H9 (cell line): ENCODE results near the gene AMBRA1. TPM values are rescaled to one million over a fixed set of nuclear protein-coding genes. Genes with fewer than 3 reads are reported as not detected.

Experiments used
- DNase-seq: peaks from one replicate; pipeline ENCODE4 v3.0.0-alpha.2; 2017
- H2AFZ ChIP-seq: one replicate; pipeline ENCODE4 v1.6.1; 2013; ENCODE audit warnings: mild to moderate bottlenecking, low read length, control low read depth, moderate library complexity
- H2AK5ac ChIP-seq: 2 replicates; pipeline ENCODE4 v1.6.1; 2013; ENCODE audit warnings: low read length, control low read depth, mixed read lengths; ENCODE audit not compliant: insufficient read length
- H2BK120ac ChIP-seq: one replicate; pipeline ENCODE4 v1.6.1; 2013; ENCODE audit warnings: low read depth, mild to moderate bottlenecking, low read length, control low read depth, inconsistent platforms; ENCODE audit not compliant: poor library complexity, severe bottlenecking
- H2BK12ac ChIP-seq: 2 replicates; pipeline ENCODE4 v1.6.1; 2013; ENCODE audit warnings: low read length, control low read depth, mixed read lengths, low read depth; ENCODE audit not compliant: insufficient read length
- H2BK15ac ChIP-seq: 2 replicates; pipeline ENCODE4 v1.6.1; 2013; ENCODE audit warnings: low read depth, low read length, control low read depth
- H2BK20ac ChIP-seq: one replicate; pipeline ENCODE4 v1.6.1; 2013; ENCODE audit warnings: low read depth, mild to moderate bottlenecking, low read length, control low read depth, inconsistent platforms; ENCODE audit not compliant: poor library complexity, severe bottlenecking
- H2BK5ac ChIP-seq: 2 replicates; pipeline ENCODE4 v1.6.1; 2013; ENCODE audit warnings: low read length, control low read depth, mixed read lengths; ENCODE audit not compliant: insufficient read length
- H3K14ac ChIP-seq: 2 replicates; pipeline ENCODE4 v1.6.1; 2013; ENCODE audit warnings: low read length, control low read depth; ENCODE audit not compliant: insufficient read depth
- H3K18ac ChIP-seq: 2 replicates; pipeline ENCODE4 v1.6.1; 2013; ENCODE audit warnings: low read depth, mild to moderate bottlenecking, mixed read lengths, low read length, control low read depth; ENCODE audit not compliant: insufficient read length
- H3K23ac ChIP-seq: 2 replicates; pipeline ENCODE4 v1.6.1; 2013; ENCODE audit warnings: low read length, control low read depth, mixed read lengths, low read depth; ENCODE audit not compliant: insufficient read length
- H3K23me2 ChIP-seq: 2 replicates; pipeline ENCODE4 v1.6.1; 2013; ENCODE audit warnings: low read depth, mild to moderate bottlenecking, mixed read lengths, low read length, control low read depth; ENCODE audit not compliant: insufficient read length, poor library complexity, severe bottlenecking
- H3K27ac ChIP-seq: 2 replicates; pipeline ENCODE4 v1.5.1; 2013; ENCODE audit warnings: low read length, control low read depth, mixed read lengths, low read depth; ENCODE audit not compliant: insufficient read length
- H3K27me3 ChIP-seq: 2 replicates; pipeline ENCODE4 v1.6.1; 2013; ENCODE audit warnings: low read length, control low read depth, inconsistent platforms; ENCODE audit not compliant: insufficient read depth
- H3K4ac ChIP-seq: 2 replicates; pipeline ENCODE4 v1.6.1; 2013; ENCODE audit warnings: low read depth, mild to moderate bottlenecking, control low read depth, inconsistent platforms, low read length, moderate library complexity
- H3K4me1 ChIP-seq: 2 replicates; pipeline ENCODE4 v1.6.1; 2013; ENCODE audit warnings: low read length, control low read depth, inconsistent platforms; ENCODE audit not compliant: insufficient read depth
- H3K4me2 ChIP-seq: 2 replicates; pipeline ENCODE4 v1.6.1; 2013; ENCODE audit warnings: low read length, control low read depth, mixed read lengths; ENCODE audit not compliant: insufficient read length, insufficient read depth
- H3K56ac ChIP-seq: 2 replicates; pipeline ENCODE4 v1.6.1; 2013; ENCODE audit warnings: low read depth, mild to moderate bottlenecking, mixed read lengths, low read length, control low read depth; ENCODE audit not compliant: insufficient read length
- H3K79me1 ChIP-seq: 2 replicates; pipeline ENCODE4 v1.6.1; 2013; ENCODE audit warnings: low read depth, mild to moderate bottlenecking, moderate library complexity, low read length, control low read depth, inconsistent platforms; ENCODE audit not compliant: insufficient read depth, poor library complexity, severe bottlenecking
- H3K79me2 ChIP-seq: 2 replicates; pipeline ENCODE4 v1.6.1; 2013; ENCODE audit warnings: low read length, control low read depth, inconsistent platforms; ENCODE audit not compliant: insufficient read depth
- H3K9ac ChIP-seq: 2 replicates; pipeline ENCODE4 v1.6.1; 2013; ENCODE audit warnings: low read length, control low read depth, mixed read lengths; ENCODE audit not compliant: insufficient read length; ENCODE audit errors: extremely low read depth
- H3K9me3 ChIP-seq: one replicate; pipeline ENCODE4 v1.6.1; 2013; ENCODE audit warnings: low read depth, low read length, inconsistent platforms; ENCODE audit not compliant: control insufficient read depth
- H3T11ph ChIP-seq: one replicate; pipeline ENCODE4 v1.6.1; 2013; ENCODE audit warnings: mild to moderate bottlenecking, low read length, control low read depth, inconsistent platforms
- H4K20me1 ChIP-seq: one replicate; pipeline ENCODE4 v1.6.1; 2013; ENCODE audit not compliant: control insufficient read depth, insufficient read length, insufficient read depth
- H4K5ac ChIP-seq: 2 replicates; pipeline ENCODE4 v1.6.1; 2013; ENCODE audit warnings: low read depth, mild to moderate bottlenecking, mixed read lengths, low read length, control low read depth; ENCODE audit not compliant: insufficient read length
- H4K8ac ChIP-seq: replicated peaks from 2 replicates; pipeline ENCODE4 v1.6.1; 2013; ENCODE audit warnings: low read length, control low read depth, mixed read lengths, low read depth; ENCODE audit not compliant: insufficient read length
- H4K91ac ChIP-seq: 2 replicates; pipeline ENCODE4 v1.6.1; 2013; ENCODE audit warnings: low read depth, mild to moderate bottlenecking, moderate library complexity, mixed read lengths, low read length, control low read depth; ENCODE audit not compliant: insufficient read length
- H3K27ac Mint-ChIP-seq, 3 experiments: 2 replicates in 2 of 3; 3 replicates in 1 of 3; pipeline ENCODE4 v1.8.0; 2020 to 2021; ENCODE audit warnings: mixed read lengths in 3 of 3, mild to moderate bottlenecking in 1 of 3, moderate library complexity in 1 of 3
- H3K27me3 Mint-ChIP-seq: 2 replicates; pipeline ENCODE4 v1.8.0; 2021; ENCODE audit warnings: low read depth, mild to moderate bottlenecking, moderate library complexity, mixed read lengths
- H3K36me3 Mint-ChIP-seq, 3 experiments: 2 replicates in 2 of 3; 3 replicates in 1 of 3; pipeline ENCODE4 v1.8.0; 2020 to 2021; ENCODE audit warnings: low read depth in 3 of 3, mixed read lengths in 3 of 3; ENCODE audit not compliant: insufficient read depth in 1 of 3
- H3K4me1 Mint-ChIP-seq, 2 experiments: 2 replicates each; pipeline ENCODE4 v1.8.0; 2020; ENCODE audit warnings: mixed read lengths in 2 of 2
- H3K4me3 Mint-ChIP-seq, 2 experiments: 2 replicates in 1 of 2; 3 replicates in 1 of 2; pipeline ENCODE4 v1.8.0; 2020 to 2021; ENCODE audit warnings: mild to moderate bottlenecking in 2 of 2, mixed read lengths in 2 of 2, moderate library complexity in 1 of 2
- H3K9me3 Mint-ChIP-seq, 2 experiments: 2 replicates in 1 of 2; 3 replicates in 1 of 2; pipeline ENCODE4 v1.8.0; 2020; ENCODE audit warnings: mild to moderate bottlenecking in 2 of 2, mixed read lengths in 2 of 2, moderate library complexity in 1 of 2
- WGBS: extraction: QIAGEN DNeasy Blood & Tissue Kit; methylation state at CpG from one replicate; pipeline ENCODE4 v1.1.7; 2013; ENCODE audit warnings: missing lambda C conversion rate, low lambda C conversion rate, mixed read lengths; ENCODE audit not compliant: insufficient read length; ENCODE audit errors: extremely low coverage; 5-methylcytosine and 5-hydroxymethylcytosine counted together
- total RNA-seq: library from RNA; stranded (reverse); gene quantifications from 2 replicates; pipeline ENCODE4 v1.2.1, GENCODE V29; 2021
- TF ChIP-seq, protein P1 (sequence below): fragments of 200-600 bp; sonication (generic); conservative IDR thresholded peaks from 3 replicates; pipeline ENCODE4 v1.8.0; 2021; ENCODE audit warnings: antibody characterized with exemption, mild to moderate bottlenecking

Gene AMBRA1
- total RNA-seq, 1 experiment from 2014 or later = 37.5 TPM

GRCh38 chr11:46393759-46394158 lies 200.1 kb downstream of the AMBRA1 start:
- no peak overlapping the region for H4K8ac ChIP-seq
- no peaks in the 10 kb centered on the region for H3K9me3 ChIP-seq
- no peak overlapping the region for H3K4me2 ChIP-seq
- H2BK12ac ChIP-seq = no peak overlapping the region
- no peak overlapping the region for H2BK120ac ChIP-seq
- no peak overlapping the region for H3K14ac ChIP-seq
- no peak overlapping the region for H2AFZ ChIP-seq
- no peak for DNase-seq
- no peak overlapping the region for H3T11ph ChIP-seq
- H2AK5ac ChIP-seq = no peak overlapping the region
- H2BK15ac ChIP-seq = no peak overlapping the region
- H3K27me3 Mint-ChIP-seq = peaks cover 45% of the 10 kb centered on the region
- no peak overlapping the region for H3K18ac ChIP-seq
- no peak overlapping the region for H3K4ac ChIP-seq
- peaks cover 14% of the 10 kb centered on the region; the same call in 1 of the 2 replicates for H3K27me3 ChIP-seq
- H3K79me2 ChIP-seq = no peaks in the 10 kb centered on the region
- peaks cover 15% of the 10 kb centered on the region for H3K23me2 ChIP-seq
- no peak overlapping the region for H2BK20ac ChIP-seq
- peaks cover 21 to 26% of the 10 kb centered on the region in 2 experiments for H3K4me1 Mint-ChIP-seq
- peaks cover 0 to 14% (median 13%) of the 10 kb centered on the region in 3 experiments; a peak in 6 of 7 replicates for H3K36me3 Mint-ChIP-seq
- H4K20me1 ChIP-seq = no peaks in the 10 kb centered on the region
- no peak overlapping the region for H3K4me3 Mint-ChIP-seq
- no peak overlapping the region for H3K27ac Mint-ChIP-seq
- no peak overlapping the region for H4K91ac ChIP-seq
- no peak overlapping the region for H4K5ac ChIP-seq
- TF ChIP-seq, protein P1, sequence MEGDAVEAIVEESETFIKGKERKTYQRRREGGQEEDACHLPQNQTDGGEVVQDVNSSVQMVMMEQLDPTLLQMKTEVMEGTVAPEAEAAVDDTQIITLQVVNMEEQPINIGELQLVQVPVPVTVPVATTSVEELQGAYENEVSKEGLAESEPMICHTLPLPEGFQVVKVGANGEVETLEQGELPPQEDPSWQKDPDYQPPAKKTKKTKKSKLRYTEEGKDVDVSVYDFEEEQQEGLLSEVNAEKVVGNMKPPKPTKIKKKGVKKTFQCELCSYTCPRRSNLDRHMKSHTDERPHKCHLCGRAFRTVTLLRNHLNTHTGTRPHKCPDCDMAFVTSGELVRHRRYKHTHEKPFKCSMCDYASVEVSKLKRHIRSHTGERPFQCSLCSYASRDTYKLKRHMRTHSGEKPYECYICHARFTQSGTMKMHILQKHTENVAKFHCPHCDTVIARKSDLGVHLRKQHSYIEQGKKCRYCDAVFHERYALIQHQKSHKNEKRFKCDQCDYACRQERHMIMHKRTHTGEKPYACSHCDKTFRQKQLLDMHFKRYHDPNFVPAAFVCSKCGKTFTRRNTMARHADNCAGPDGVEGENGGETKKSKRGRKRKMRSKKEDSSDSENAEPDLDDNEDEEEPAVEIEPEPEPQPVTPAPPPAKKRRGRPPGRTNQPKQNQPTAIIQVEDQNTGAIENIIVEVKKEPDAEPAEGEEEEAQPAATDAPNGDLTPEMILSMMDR = no peak
- H3K4me1 ChIP-seq = peaks cover 3% of the 10 kb centered on the region; the same call in 1 of the 2 replicates
- H3K9me3 Mint-ChIP-seq = no peaks in the 10 kb centered on the region
- WGBS = no CpG with 5 or more reads among the region's 4 CpGs
- no peaks in the 10 kb centered on the region for H3K79me1 ChIP-seq
- no peak overlapping the region for H2BK5ac ChIP-seq
- H3K9ac ChIP-seq = no peak overlapping the region
- H3K23ac ChIP-seq = no peak overlapping the region
- no peak overlapping the region for H3K27ac ChIP-seq
- no peak overlapping the region for H3K56ac ChIP-seq
